H7 (cell line): Measurements from ENCODE around the gene CDCA8. TPM values are rescaled to one million over a fixed set of nuclear protein-coding genes. Genes with fewer than 3 reads are reported as not detected.
A peak's percentile ranks its signal among the peaks of the same experiment; 100 is the strongest.
"Not testable (repeated sequence)": the region's sequence is repeated elsewhere in the genome, so short reads cannot be mapped to it uniquely, and the experiment has no call there.

Experiments used
- DNase-seq: peaks from one replicate; pipeline ENCODE4 v3.0.0; 2012
- H3K27me3 ChIP-seq: 2 replicates; pipeline ENCODE4 v1.6.0; 2011; ENCODE audit warnings: mild to moderate bottlenecking, low read length; ENCODE audit not compliant: control insufficient read depth, insufficient read depth
- H3K36me3 ChIP-seq: replicated peaks from 2 replicates; pipeline ENCODE4 v1.5.1; 2011; ENCODE audit warnings: low read length; ENCODE audit not compliant: control insufficient read depth, insufficient read depth
- H3K4me3 ChIP-seq: 2 replicates; pipeline ENCODE4 v1.5.1; 2011; ENCODE audit warnings: low read depth, mild to moderate bottlenecking, control low read depth, low read length, moderate library complexity; ENCODE audit not compliant: insufficient read depth
- total RNA-seq: library from RNA; depleted of rRNA; stranded (reverse); fragments of >200 nt; shearing (Covaris generic); gene quantifications from 2 replicates; pipeline ENCODE4 v1.2.3, GENCODE V29; 2014

Gene CDCA8
- total RNA-seq, 1 experiment from 2014 or later, result 46.9 TPM

GRCh38 chr1:37726751-37727585, 34.7 kb downstream of the CDCA8 start:
- Histone ChIP-seq H3K36me3 (no peaks in the 10 kb centered on the region), H3K4me3 (no peak overlapping the region), H3K27me3 (peaks cover 4% of the 10 kb centered on the region; the same call in 1 of the 2 replicates)
- DNase-seq, result peak; percentile 41

- peaks cover 6% of the 10 kb centered on the region; the same call in 1 of the 2 replicates for H3K27me3 ChIP-seq
- no peak overlapping the region for H3K4me3 ChIP-seq
- H3K36me3 ChIP-seq, result no peaks in the 10 kb centered on the region
- DNase-seq, result no peak
These were observed 36.1 kb downstream of the CDCA8 start for GRCh38 chr1:37728416-37728815.

- Histone ChIP-seq H3K36me3 (no peaks in the 10 kb centered on the region), H3K4me3 (no peak overlapping the region), H3K27me3 (peaks cover 18% of the 10 kb centered on the region)
- no peak for DNase-seq
These were observed 38.1 kb downstream of the CDCA8 start for GRCh38 chr1:37730376-37730775.

DNA sequence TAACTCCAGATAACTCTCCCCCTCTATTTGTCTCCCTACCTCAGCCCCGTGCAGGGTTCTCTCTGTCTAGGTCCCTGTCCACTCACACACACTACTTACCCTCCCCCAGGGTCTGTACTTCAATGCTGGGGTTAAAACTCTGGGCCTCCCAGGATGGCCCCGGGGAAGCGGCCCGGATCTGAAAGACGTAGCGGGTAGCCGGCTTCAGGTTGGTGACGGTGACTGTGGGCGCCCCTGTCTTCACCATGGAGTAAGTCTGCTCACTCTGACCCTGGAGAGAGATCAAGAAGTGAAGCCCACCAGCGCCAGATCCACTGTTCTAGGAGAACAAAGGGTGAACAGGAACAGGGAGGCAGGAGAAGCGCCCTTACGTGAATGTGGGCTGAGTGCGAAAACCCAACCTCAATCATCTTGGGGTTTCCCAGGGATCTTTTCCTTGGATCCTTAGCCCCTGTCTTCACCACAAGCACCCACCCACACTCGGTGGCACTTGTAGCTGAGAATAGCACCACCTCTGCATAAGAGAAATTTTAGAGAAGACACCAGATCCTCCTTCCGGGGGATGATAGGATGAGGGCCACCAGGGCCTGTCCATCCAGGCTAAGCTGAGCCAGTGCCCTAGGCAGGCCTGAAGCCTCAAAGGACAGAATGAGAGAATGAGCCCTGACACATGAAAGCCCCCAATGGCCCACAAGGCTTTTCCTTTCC, 39.1 kb downstream of the CDCA8 start:
- DNase-seq, result no peak
- H3K36me3 ChIP-seq, result no peaks in the 10 kb centered on the region
- peaks cover 23% of the 10 kb centered on the region for H3K27me3 ChIP-seq
- no peak overlapping the region for H3K4me3 ChIP-seq

DNA sequence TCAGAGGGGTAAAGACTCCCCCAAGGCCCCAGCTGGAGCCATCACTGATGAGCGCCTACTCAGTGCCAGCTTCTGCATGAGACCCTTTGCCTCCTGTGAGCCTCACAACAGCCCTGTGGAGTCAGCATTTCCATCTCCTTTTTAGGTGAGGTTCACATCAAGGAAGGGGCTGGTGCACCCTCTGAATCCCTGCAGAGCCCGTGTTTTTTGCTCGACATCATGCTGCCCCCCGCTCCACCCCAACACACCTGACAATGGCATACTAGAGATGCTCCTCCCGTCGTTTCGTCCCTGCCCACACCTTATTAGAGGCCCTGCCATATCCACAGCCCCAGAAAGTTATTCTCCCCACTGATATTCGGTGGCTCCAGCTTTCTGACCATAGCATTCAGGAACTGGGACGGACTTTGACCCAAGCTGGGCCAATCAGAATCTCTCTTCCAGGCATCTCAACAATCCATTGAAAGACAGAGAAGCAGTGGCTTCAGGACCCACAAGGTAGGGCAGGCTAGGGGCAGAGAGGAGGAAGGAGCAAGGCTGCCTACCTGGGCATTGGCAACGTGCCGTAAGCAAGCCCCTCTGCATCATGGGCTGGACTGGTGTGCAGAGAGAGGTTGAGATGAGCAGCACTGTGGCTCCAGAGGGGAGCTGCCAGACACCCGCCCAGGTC, 39.9 kb downstream of the CDCA8 start:
- H3K36me3 ChIP-seq, result no peaks in the 10 kb centered on the region
- no peak overlapping the region for H3K4me3 ChIP-seq
- DNase-seq, result peak; percentile 43
- peaks cover 23% of the 10 kb centered on the region for H3K27me3 ChIP-seq

- Histone ChIP-seq H3K27me3 (peaks cover 19% of the 10 kb centered on the region), H3K36me3 (no peaks in the 10 kb centered on the region), H3K4me3 (peak overlapping the region; percentile 61)
- DNase-seq, result peak; percentile 94
These were observed 42.6 kb downstream of the CDCA8 start for GRCh38 chr1:37734629-37735591.

GRCh38 chr1:37737975-37738374, 45.7 kb downstream of the CDCA8 start:
- H3K4me3 ChIP-seq, DNase-seq, H3K36me3 ChIP-seq: not testable (repeated sequence)
- H3K27me3 ChIP-seq, result peaks cover 23% of the 10 kb centered on the region

DNA sequence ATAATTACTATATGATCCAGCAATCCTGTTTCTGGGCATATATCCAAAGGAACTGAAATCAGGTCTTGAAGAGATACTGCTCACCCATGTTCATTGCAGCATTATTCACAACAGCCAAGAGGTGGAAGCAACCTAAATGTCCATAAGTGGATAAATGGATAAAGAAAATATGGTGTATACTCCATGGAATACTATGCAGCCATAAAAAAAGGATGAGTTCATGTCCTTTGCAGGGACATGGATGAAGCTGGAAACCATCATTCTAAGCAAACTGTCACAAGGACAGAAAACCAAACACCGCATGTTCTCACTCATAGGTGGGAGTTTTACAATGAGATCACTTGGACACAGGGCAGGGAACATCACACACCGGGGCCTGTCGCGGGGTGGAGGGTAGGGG, 46.3 kb downstream of the CDCA8 start:
- peaks cover 20% of the 10 kb centered on the region for H3K27me3 ChIP-seq
- DNase-seq, H3K36me3 ChIP-seq, H3K4me3 ChIP-seq: not testable (repeated sequence)

GRCh38 chr1:37739222-37739621, 46.9 kb downstream of the CDCA8 start:
- Histone ChIP-seq H3K4me3 (no peak overlapping the region), H3K36me3 (no peaks in the 10 kb centered on the region), H3K27me3 (peaks cover 17% of the 10 kb centered on the region)
- no peak for DNase-seq

GRCh38 chr1:37741130-37741529, 48.8 kb downstream of the CDCA8 start:
- Histone ChIP-seq H3K27me3 (peaks cover 4% of the 10 kb centered on the region; the same call in 1 of the 2 replicates), H3K4me3 (no peak overlapping the region), H3K36me3 (no peaks in the 10 kb centered on the region)
- DNase-seq, result no peak

- DNase-seq, result no peak
- Histone ChIP-seq H3K36me3 (no peaks in the 10 kb centered on the region), H3K4me3 (no peak overlapping the region), H3K27me3 (peaks cover 4% of the 10 kb centered on the region; the same call in 1 of the 2 replicates)
These were observed 49.3 kb downstream of the CDCA8 start for GRCh38 chr1:37741662-37742061.

DNA sequence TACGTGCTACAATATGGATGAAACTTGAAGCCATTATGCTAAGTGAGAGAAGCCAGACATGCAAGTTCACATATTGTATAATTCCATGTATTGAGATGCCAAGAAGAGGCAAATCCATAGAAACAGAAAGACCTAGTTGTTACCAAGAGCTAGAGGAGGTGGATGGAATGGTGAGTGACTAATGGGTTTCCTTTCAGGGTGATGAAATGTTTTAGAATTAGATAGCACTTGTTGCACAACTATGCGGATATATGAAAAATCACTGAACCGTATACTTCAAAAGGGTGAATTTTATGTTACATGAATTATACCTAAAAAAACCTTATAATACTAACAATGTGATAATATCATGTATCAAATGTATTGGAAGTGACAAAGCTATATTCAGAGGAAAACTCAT, 54.5 kb downstream of the CDCA8 start:
- Histone ChIP-seq H3K4me3 (no peak overlapping the region), H3K27me3 (peaks cover 14% of the 10 kb centered on the region), H3K36me3 (no peaks in the 10 kb centered on the region)
- DNase-seq, result no peak

DNA sequence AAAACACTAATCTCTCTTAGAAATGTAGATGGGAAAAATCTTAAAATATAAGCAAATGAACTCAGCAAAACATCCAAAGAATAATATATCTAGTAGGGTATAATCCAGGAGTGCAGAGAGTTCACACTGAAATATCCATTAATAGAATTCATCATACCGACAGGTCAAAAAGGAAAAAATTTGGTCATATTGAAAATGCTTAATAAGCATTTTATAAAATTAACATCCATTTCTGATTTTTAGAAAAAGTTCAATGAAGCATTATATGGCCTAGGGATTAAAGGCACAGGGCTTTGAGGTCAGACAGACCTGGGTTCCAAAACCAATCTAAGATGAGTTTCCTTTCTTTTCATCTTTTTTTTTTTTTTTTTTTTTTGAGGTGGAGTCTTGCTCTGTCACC, 56.2 kb downstream of the CDCA8 start:
- no peak for DNase-seq
- peaks cover 31% of the 10 kb centered on the region for H3K27me3 ChIP-seq
- no peak overlapping the region for H3K4me3 ChIP-seq
- no peaks in the 10 kb centered on the region for H3K36me3 ChIP-seq

GRCh38 chr1:37752213-37752582, 59.9 kb downstream of the CDCA8 start:
- peaks cover 61% of the 10 kb centered on the region for H3K27me3 ChIP-seq
- no peaks in the 10 kb centered on the region for H3K36me3 ChIP-seq
- peak overlapping the region; percentile 20; the same call in 1 of the 2 replicates for H3K4me3 ChIP-seq
- DNase-seq, result no peak
